Activated CD4-positive, alpha-beta T cell treated with anti-CD3 and anti-CD28 coated beads, Interleukin-2, amount 50 U/mL, for 48 hours (primary cell): Measurements from ENCODE around the gene CYP1B1.

Experiments
- DNase-seq, 2 experiments: peaks; one replicate each; pipeline ENCODE4 v3.0.0-alpha.2; 2020

Gene CYP1B1

DNA sequence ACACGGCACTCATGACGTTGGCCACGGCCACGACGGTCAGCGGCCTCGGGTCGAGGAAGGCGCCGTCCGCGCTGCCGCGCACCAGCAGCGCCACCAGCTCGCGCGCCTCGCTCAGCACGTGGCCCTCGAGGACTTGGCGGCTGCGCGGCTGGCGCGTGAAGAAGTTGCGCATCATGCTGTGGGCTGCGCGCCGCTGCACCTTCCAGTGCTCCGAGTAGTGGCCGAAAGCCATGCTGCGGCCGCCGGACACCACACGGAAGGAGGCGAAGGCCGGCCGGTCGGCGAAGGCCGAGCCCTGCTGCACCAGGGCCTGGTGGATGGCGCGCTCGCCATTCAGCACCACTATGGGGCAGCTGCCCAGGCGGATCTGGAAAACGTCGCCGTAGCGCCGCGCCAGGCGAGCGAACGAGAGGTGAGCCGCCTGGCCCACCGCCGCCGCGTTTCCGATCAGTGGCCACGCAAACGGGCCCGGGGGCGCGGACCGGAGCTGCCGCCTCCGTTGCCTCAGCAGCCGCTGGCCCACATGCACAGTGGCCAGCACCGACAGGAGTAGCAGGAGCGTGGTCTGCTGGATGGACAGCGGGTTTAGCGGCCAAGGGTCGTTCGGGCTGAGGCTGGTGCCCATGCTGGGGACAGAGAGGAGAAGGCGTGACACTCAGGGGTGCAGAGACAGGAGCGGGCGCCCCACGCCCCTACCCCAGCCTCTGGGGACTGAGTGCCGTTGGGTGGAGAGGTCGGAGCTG lies 1.0 kb downstream of the CYP1B1 start:
- DNase-seq, result peak in 1 of 2 experiments; percentile 7

GRCh38 chr2:38074058-38074763 lies 1.7 kb downstream of the CYP1B1 start:
- peak; percentile 7 to 28 for DNase-seq

DNA sequence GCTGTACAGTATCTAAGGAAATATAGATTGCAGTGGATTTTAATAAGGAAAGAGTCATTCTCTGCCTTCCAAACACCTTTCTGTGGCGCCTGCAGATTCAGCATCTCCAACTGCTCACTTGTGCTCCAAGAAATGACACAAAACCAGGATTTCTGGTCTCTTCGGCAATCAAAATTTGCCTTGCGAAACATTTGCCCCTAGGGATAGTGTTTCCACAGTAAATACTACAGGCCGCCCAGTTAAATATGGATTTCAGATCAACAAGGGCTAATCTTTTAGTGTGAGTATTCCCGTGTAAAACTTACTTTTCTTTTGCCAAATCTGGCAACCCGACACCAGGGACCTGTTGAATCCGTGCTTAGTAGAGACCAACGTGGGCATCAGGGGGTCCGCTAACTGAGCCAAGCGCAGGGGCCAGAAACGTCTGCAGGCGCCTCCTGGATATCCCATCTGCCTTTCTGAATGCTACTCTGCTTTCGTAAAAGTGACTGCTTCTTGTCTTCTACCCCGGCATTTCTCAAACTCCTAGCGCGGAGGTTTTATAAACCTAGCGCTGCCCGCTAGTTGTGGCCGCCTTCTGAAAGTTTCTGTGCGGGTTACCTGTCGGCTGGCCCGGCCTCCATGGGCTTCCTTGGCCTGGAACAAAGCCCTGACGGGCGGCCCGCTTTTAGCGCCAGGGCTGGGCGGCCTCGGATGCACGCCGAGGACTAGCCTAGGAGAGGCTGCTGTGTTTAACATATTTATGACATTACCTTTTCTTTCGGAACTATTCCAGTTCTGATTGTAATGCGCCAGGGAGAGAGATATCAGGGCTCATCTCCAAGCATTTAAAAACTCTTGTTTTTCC lies 2.5 kb downstream of the CYP1B1 start:
- peak in 1 of 2 experiments; percentile 5 for DNase-seq

DNA sequence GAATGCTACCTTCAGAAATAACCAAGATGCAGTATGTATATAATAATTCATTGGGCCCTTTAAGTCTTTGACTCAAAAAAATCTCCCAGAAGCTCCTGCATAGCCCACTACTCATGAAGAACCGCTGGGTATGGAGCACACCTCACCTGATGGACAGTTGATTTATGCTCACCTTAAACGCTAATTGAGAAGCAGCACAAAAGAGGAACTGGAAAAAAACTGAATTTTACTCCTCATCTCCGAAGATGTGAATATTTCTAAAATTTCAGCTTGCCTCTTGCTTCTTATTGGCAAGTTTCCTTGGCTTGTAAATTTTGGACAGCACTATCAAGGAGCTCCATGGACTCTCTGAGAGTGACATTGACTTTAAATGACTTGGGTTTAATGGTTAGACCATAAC lies 5.5 kb downstream of the CYP1B1 start:
- no peak for DNase-seq

DNA sequence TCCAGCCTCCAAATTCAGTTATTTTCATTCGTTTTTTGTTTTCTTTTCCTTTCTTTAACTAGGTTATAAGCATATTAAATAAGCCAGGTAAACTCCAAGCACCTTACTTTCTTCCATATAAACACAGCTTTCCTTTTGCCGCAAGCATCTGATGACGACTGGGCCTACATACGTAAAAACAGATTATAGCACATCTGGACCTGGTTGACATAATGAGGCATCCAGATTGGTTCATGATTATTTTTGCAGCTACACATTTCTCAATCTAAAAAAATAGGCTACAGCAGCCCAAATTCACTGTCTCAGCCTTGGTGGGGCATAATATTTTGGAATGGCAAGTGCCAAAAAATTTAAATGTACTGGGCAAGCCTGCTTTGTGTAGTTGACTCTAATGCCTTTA lies 7.7 kb downstream of the CYP1B1 start:
- no peak for DNase-seq

- no peak for DNase-seq
Measured at GRCh38 chr2:38066421-38067115, 9.4 kb downstream of the CYP1B1 start.

DNA sequence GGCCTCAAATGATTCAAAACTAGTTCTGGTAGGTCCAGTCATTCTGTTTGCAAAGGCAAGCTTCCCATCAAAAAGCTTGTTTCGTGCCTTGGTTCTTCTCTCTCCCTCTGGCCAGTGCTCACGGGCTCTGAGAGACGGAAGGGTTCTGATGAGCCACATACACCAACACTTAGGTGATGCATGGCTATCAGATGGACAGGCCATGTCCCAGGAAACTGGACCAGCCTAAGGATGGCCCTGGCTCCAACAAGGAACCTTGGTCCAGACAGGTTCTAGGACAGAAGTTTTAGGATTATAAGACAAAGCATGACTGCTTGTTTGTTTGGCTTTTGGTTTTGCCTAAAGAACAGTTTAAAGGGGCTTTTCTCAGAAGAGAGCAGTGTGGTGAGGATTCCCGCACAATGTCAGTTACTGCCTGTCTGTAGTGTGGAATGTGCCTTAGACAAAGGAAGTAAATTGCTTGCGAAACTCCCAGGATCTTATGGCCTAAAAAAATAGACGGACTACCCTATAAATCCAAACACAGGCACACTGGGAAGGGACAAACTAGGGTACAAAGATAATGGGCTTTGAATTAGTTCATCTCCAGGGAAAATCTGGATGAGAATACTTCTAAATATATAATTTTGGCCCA lies 10.3 kb downstream of the CYP1B1 start:
- DNase-seq, result no peak

GRCh38 chr2:38064801-38065501 lies 11.0 kb downstream of the CYP1B1 start:
- no peak for DNase-seq

- no peak for DNase-seq
Measured at GRCh38 chr2:38060236-38061018, 15.5 kb downstream of the CYP1B1 start.

- peak; percentile 9 to 28 for DNase-seq
Measured at GRCh38 chr2:38057651-38058410, 18.1 kb downstream of the CYP1B1 start.

DNA sequence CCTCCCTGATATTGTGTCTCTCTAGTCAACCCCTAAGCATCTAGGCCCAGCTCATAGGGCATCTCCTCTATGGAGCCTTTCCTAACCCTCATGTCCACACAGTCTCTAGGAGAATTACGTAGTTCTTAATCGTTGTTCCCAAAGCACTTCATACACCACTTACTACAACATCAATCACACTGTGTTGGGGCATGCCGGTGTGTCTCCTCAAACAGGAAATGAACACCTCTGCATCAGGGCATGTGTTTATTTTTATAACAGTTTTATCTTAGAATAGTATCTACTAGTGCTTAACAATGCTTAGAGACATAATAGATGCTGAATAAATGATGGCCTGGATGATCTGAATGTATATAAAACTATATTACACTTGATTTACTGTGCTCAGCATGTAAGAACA lies 19.7 kb downstream of the CYP1B1 start:
- DNase-seq, result no peak

DNA sequence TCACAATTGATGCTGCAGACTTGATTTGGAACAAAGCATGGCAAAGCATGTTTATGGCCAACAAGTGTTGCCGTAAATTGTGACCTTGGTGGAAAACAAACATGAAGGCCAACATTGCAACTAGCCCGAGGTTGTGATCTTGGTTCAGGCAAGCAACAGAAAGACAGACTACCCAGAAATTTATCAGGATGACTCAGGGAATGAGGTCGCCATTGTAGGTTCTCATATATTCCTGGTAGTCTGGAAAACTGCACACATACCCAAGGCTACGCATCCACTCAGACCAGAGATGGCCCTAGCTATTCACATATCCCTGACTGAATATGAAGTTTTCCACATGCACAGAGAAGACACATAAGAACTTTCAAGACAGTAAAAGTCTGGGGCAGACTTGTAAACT lies 30.1 kb downstream of the CYP1B1 start:
- no peak for DNase-seq

DNA sequence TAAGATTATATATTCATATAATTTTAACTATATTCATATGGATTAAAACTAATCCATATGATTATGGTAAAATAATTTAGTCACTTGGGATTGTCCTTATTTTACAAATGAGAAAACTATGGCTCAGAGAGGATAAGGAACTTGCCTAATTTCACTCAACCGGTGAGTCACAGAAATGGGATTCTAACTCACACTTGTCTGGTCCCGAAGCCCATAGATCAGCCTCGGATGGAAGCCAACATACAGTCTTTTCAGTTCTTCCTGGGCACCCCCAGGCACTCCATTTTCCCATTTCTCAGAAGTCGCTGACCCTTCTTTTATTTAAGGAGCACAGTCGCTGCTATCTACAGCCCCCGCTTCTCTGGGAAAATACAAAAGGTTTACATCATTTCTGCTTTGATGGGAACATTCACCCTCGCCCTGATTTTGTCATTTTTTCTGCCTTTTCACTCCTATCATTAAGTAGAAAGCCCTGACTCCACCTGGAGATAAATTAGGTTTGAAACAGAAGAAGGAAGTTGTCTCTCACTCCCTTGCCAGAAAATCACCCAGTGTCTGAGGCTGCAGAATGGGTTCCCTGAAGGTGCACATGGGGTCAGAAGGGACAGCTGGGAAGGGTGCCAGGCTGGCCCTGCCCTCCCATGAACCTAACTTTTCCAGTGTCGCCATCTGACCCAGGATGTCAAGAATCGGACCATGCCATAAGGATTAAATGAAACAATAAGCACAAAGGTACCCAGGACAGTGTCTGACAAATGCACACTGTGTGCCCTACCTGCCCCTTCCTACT lies 36.6 kb downstream of the CYP1B1 start:
- DNase-seq, result no peak

DNA sequence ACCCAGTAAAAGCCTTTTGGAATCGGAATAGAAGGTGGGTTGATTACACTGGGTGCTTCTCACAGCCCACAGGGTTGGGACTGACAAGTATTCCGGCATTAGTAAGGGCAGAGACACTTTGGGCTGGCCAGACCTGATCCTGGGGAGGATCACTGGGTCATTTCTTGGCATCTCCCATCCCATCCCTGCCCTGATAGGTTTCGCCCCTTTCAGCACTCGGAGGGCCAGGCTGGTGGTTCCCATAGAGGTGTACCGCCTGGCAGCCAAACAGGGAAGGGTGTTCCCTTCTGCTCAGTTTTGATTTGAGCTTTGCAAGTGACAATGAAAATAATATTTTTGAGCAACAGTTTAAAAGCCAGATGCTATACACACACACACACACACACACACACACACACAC lies 37.3 kb downstream of the CYP1B1 start:
- no peak for DNase-seq

DNA sequence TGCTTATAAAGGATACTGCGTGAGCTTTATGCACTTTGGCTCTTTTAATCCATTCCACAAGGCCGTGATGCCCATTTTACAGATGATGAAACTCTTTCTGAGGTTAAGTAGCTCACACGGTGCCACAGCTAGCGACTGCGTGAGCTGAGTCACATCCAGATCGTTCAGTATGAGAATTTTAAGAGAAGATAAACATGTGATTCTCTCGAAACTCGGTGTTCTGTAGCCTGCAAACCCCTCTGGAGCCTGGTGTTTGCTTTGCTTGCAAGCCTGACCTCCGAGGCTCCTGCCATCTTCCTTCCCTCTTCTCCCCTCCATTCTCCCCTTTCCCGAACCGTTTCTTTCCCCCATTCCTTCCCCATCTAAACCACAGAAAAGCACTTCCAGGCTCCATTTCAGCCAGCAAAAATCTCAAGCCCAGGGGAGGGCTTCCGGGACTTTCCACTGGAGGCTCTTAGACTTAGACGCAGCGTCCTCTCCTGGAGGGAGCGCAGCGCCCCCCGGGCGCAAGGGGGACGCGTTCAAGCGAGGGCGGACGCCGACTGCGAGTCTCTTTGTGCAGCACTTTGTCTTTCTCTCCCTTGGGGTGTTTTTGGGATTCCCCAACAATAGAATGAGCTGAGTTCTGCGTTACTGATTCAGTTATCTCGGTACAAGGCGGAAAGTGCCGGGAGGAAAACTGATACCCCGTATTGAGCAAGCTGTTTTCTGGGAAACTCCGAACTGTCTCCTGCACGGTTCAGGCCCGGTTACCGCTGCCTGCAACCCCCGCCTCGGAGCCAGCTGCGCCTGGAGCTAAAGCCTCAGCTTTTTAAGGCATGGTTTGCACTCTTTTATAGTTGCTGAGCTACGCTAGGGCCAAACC lies 38.0 kb downstream of the CYP1B1 start:
- DNase-seq, result peak; percentile 43 to 61

DNA sequence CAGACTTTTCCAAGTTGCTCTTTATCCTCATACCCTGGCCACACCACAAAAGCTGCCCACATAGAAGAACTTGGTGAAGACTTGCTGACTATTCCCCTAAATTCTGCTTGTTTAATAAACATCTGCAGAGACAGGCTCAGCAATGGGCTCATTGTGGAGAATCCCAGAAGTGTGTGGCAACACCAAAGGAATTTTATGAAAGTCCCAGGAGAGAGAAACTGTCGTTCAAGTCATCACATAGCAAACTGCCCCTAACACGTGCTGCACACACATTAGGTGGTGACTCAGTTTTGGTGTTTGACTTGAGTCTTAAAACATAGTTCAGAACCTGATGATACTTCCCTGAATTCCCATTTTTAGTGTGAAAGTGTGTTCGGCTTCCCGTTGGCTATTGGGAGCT lies 38.6 kb downstream of the CYP1B1 start:
- no peak for DNase-seq

DNA sequence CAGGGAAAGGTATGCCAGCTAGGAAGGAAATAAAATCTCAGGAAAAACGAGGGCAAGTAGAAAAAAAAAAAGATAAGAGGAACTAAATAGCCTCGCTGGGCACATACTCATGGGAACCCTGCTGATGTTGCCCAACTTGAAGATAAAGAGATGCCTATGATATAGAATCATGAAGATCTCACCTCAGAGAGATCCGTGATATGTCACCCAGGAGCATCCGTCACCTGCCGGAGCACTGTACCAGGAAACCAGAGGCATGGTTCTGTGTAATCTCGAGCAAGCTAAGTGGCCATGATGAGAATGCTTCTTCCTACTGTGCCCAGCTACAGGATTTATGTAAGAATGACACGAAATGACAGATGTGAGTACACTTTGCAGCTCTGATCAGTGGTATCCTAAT lies 40.0 kb downstream of the CYP1B1 start:
- DNase-seq, result no peak

- DNase-seq, result no peak
Measured at GRCh38 chr2:38033646-38034045, 42.3 kb downstream of the CYP1B1 start.
